Measurements from ENCODE around the gene SFMBT1.

SFMBT1 gene

DNA sequence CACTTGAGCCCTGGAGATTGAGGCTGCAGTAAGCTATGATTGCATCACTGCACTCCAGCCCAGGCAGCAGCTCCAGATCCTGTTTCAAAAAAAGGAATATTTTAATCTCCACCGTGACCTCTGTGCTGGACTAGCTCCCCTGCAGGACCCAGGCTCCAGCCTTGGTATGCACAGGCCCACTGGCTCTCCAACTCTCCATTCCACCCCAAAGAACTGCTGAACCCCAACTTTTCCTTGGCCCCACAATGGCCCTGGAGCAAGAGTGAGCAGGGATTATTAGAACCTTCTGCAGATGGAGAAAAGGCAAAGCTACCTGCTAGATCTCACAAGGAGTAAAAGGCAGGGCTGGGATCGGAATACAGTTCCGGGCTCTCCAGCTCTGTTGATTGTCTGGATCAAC, 32.8 kb upstream of the SFMBT1 start:
- Mint-ChIP-seq H3K27me3 (no peaks in the 10 kb centered on the region), H3K36me3 (peaks cover 5% of the 10 kb centered on the region), H3K27ac (no peak overlapping the region), H3K9me3 (no peaks in the 10 kb centered on the region), H3K4me3 (no peak overlapping the region), H3K4me1 (peaks cover 1% of the 10 kb centered on the region)
- ATAC-seq = no peak

DNA sequence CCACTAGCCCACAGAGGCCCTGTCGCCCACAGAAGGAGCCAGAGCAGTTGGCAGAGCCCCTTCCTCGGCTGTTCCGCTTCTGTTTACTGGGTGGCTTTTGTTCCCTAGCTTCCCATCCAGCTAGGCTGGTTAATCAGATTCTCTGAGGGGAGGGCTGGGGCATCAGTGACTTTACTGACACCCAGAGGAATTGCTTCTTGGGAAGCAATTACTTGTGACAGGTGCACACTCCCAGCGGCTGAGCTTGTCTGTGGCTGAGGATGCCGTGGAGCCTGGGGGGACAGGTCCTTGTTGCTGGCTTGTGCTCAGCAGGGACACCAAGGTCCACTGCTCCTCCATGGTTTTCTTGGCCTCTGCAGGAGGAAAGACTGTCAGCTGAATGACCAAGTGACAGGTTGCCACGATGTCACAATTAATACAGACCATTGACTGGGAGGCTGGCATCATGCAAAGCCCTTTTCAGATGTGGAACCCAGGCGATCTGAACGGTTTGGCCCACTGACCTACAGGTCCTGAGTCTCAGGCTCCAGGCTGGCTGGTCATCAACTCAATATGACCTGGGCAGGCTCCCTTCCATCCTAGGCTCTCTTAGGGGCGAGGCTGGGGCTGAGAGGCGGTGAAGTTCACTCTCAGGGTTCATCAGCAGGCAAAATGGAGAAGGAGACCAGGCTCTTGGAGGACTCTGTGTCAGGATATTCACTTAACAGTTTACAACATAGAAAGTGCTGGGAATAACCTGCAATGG, 31.8 kb upstream of the SFMBT1 start:
- Mint-ChIP-seq H3K36me3 (peaks cover 5% of the 10 kb centered on the region), H3K27ac (no peak overlapping the region), H3K4me1 (peaks cover 11% of the 10 kb centered on the region), H3K27me3 (no peaks in the 10 kb centered on the region), H3K9me3 (no peaks in the 10 kb centered on the region), H3K4me3 (no peak overlapping the region)
- no peak for ATAC-seq

DNA sequence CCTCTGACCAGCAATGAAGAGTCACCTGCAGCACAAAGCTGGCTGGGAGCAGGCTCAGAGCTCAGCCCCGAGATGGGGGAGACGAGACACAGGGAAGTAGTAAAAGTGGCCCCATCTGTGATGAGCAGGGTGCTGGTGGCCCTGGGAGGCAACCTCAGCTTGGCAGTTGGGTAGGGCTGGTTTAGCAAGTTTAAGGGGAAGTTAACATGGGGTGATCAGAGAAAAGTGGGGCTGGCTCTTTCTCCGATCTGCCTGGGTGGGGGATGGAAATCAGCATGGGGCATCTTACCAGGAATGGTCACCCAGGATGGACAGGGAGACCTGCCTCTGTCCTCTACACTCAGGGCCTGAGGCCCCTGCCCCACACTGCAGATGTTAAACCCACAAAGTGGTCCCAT, 29.9 kb upstream of the SFMBT1 start:
- no peak for ATAC-seq
- Mint-ChIP-seq H3K9me3 (no peaks in the 10 kb centered on the region), H3K4me1 (peaks cover 16% of the 10 kb centered on the region), H3K4me3 (no peak overlapping the region), H3K27me3 (no peaks in the 10 kb centered on the region), H3K27ac (no peak overlapping the region), H3K36me3 (peaks cover 5% of the 10 kb centered on the region)

DNA sequence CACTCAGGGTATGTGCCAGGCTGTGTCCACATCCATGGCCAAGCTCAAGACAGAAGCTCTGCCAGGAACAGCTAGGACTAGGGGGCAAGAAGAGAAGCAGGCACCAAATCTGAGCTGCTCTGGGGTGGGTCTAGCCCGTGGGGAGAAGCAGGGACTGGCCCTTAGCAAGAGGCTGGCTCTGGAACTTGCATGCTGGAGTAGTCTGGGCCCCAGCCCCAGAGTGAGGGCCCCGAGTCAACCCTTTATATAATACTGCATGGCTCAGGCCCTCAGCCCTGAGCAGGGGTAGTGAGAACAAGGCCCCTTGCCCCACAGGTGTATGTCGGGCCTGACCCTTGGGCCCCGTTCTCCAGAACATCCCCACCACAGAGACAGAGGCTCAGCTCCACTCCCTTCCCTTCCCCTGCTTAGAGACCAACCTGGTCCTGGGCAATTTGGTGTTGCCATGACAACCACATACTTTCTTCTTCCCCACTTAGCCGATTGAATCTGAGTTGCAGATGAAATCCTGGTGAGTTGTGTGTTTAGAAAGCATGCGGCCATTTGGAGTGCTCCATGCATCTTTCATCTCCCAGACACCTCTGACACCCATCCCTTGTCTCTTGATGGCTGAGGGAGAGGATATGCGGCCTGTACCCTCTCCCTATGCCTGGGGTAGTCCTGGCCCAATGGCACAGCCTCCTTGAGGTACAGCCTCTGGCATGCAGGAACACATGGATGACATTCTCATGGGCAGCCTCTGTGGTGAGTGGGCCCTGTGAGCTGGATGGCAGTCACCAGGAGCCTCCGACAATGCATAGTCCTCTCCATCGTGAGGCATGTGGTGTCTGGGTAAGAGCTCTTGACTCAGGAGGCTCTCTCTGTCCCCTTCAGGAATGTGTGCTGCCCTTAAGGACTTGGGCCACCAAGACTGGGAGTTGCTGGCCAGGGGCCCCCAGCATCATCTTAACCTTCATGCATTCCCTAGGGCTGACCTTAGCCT, 29.2 kb upstream of the SFMBT1 start:
- ATAC-seq = no peak
- no peaks in the 10 kb centered on the region for H3K9me3 Mint-ChIP-seq
- no peaks in the 10 kb centered on the region for H3K27me3 Mint-ChIP-seq
- H3K36me3 Mint-ChIP-seq = peaks cover 5% of the 10 kb centered on the region
- H3K27ac Mint-ChIP-seq = peak overlapping the region; percentile 96
- no peak overlapping the region for H3K4me3 Mint-ChIP-seq
- peaks cover 16% of the 10 kb centered on the region for H3K4me1 Mint-ChIP-seq

DNA sequence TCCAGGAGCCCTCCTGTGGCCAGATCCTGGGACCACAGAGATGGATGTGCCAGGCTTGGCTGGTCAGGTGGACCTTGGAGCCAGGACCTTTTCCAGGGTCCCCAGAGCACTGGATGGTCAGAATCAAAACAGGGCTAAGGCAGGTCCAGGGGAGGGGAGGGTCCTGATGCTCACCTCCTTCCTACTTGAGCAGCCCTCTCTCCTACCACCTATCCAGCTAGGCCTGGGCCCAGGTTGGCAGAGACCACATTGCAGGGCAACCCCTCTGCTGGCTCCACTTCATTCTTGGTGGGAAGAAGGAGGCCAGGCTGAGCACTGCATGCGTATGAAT, 28.5 kb upstream of the SFMBT1 start:
- H3K4me3 Mint-ChIP-seq = peak overlapping the region; percentile 25
- peaks cover 16% of the 10 kb centered on the region for H3K4me1 Mint-ChIP-seq
- H3K36me3 Mint-ChIP-seq = peaks cover 5% of the 10 kb centered on the region
- H3K27me3 Mint-ChIP-seq = no peaks in the 10 kb centered on the region
- H3K27ac Mint-ChIP-seq = peak overlapping the region; percentile 96
- no peaks in the 10 kb centered on the region for H3K9me3 Mint-ChIP-seq
- ATAC-seq = no peak

DNA sequence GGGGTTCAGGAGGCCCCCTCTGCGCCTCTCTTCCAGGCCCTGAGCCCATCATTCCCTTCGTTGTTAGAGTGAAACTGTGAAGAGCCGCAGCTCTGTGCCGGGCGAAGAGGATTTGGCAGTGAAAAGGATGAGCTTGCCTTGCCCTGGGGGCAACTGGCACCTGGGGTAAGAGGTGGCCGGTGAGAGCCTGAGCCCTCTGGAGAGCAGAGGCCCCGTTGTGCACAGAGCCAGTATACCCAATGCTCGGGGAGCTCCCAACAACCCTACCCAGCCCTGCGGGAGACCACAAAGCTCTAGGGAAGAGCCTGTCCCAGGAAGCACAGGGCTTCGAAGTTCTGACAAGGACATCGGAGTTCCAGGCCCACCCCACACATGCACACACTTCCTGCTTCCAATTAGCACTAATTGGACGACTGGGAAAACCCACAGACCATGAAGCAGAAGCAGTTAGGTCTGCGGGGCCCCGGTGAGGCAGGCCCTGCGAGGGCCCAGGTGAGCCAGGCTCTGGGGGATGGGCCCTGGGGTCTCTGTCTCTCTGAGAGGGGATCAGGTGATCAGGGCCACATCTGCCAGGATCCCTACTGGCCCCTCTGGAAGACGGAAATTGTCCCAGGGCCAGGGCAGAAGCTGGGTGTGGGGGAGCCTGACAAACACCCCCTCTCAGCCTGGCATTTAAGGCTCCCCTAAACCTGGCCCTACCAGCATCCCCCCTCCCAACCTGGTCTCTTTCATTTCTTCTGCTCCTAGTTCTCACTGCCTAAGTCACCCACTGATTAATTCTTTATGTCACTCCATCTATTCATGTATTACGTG, 27.9 kb upstream of the SFMBT1 start:
- ATAC-seq = no peak
- Mint-ChIP-seq H3K36me3 (peaks cover 5% of the 10 kb centered on the region), H3K4me1 (peaks cover 16% of the 10 kb centered on the region), H3K9me3 (no peaks in the 10 kb centered on the region), H3K27ac (peak overlapping the region; percentile 96), H3K4me3 (peak overlapping the region; percentile 93), H3K27me3 (no peaks in the 10 kb centered on the region)

DNA sequence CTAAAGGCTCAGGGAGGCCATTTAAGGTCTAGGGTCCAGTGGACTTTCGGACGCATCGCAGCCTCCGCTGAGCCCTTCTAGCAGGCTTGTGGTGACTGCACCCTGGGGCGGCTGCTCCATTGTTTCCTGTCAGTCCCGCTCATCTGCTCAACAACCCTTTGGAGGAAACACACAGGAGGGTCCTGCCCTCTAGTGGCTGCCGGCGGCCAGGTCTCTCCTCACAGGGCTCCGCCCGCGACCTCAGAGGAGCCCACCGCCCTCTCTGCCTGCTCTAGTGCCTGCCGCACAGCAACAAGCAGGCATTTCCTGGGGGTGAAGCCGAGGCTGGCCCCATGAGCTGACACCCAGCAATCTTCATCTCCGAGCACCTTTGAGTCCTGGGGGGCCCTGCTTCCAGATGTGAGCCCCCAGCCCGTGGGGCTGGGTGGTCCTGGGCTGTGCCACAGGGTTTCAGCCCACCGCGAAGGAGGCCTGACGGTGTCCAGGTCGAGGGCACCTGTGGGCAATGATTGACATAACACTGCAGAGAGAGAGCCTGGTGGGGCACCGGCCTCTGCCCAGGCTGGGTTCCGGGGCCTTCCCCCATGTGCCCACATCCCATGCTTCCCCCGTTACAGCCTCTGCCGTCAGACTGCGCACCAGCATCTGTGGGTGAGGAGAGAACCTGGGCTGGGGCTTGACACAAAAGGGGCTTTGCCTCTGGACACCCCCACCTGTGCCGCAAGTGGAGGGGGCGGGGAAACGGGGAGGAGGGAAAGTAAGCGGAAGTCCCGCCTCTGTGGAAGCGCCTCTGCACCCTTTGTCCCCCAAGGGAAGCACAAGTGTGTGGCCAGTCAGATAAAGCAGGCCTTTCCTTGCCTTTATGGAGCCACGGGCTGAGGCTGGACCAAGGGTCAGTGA, 27.0 kb upstream of the SFMBT1 start:
- H3K27me3 Mint-ChIP-seq = no peaks in the 10 kb centered on the region
- peak; percentile 93 for ATAC-seq
- H3K4me1 Mint-ChIP-seq = peaks cover 16% of the 10 kb centered on the region
- peak overlapping the region; percentile 93 for H3K4me3 Mint-ChIP-seq
- peaks cover 5% of the 10 kb centered on the region for H3K36me3 Mint-ChIP-seq
- no peaks in the 10 kb centered on the region for H3K9me3 Mint-ChIP-seq
- H3K27ac Mint-ChIP-seq = peak overlapping the region; percentile 96

DNA sequence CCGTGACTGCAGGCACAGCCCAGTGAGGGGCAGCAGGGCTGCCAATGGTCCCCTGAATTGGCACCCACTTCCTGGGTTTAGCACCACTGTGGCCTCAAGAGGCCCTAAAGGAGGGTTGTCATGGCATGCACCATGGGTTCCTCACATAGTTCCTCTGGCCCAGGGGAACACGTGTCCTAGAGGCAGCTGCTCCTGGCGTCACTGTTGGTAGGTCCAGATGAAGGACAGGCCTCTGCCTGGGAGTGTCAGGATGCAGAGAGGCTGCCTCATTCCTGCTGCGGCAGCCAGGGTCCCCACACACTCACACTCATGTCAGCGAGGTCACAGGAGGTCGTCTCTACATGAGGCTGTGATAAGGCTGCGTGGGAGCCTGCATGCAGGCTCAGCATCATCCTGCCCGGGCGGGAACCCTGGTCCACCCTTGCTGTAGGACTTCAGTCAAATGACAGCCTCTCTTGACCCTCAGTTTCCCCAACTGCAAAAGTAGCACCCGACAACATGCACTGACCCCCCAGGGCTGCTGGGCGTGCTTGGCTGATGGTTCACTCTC, 26.1 kb upstream of the SFMBT1 start:
- Mint-ChIP-seq H3K9me3 (no peaks in the 10 kb centered on the region), H3K27me3 (no peaks in the 10 kb centered on the region), H3K4me1 (peaks cover 16% of the 10 kb centered on the region), H3K27ac (peak overlapping the region; percentile 96), H3K36me3 (peaks cover 5% of the 10 kb centered on the region), H3K4me3 (no peak overlapping the region)
- no peak for ATAC-seq

DNA sequence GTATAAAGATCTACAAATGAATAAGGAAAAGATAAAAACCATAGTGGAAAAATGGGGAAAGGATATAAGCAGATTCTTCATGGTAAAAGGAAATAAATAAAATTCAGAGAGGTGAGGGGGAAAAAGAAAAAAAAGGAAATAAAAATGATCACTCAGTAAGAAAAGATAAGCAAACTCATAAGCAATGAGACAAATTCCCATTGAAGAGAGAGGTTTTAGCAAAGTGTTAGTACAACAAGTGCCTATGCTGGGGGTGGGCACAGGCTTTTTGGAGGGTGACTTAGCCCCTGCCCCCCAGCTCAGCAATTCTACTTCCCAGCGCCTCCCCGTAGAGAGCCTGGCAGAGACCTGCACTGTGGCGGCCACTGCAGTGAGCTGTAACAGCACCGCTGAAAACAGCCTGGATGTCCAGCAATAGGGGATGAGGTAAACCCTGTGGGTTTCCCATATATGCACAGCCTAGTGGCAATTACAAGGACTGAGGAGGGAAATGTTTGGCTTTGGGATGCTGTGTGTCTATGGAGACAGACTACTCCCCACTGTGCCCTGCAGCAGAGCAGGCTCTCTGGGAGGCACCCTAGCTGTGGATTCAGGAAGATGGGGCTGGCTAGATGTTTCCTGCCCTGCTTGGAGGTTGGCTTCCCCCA, 23.7 kb upstream of the SFMBT1 start:
- Mint-ChIP-seq H3K36me3 (no peaks in the 10 kb centered on the region), H3K27me3 (peaks cover 15% of the 10 kb centered on the region), H3K9me3 (no peaks in the 10 kb centered on the region), H3K4me3 (no peak overlapping the region), H3K4me1 (peaks cover 16% of the 10 kb centered on the region), H3K27ac (no peak overlapping the region)
- ATAC-seq = no peak

DNA sequence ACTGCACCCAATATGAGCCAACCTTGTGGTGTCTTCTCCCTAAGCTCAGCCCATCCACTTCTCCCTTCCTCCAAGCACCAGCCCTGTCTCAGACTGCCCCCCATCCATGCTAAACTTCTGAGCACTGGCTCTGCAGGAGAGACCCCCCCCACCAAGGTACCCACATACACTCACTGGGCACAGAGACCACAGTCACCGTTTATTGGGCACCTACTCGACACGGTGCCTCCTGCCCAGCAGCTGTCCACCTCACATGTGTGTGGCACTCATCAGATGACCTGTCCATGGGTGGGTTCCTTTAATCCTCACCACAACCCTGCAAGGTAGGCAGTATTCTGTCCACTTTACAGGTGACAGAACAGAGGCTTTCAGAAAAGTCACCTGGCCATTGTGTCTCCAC, 22.3 kb upstream of the SFMBT1 start:
- no peaks in the 10 kb centered on the region for H3K9me3 Mint-ChIP-seq
- H3K4me3 Mint-ChIP-seq = no peak overlapping the region
- H3K36me3 Mint-ChIP-seq = no peaks in the 10 kb centered on the region
- ATAC-seq = no peak
- H3K27ac Mint-ChIP-seq = no peak overlapping the region
- H3K27me3 Mint-ChIP-seq = peaks cover 20% of the 10 kb centered on the region
- H3K4me1 Mint-ChIP-seq = peaks cover 10% of the 10 kb centered on the region

DNA sequence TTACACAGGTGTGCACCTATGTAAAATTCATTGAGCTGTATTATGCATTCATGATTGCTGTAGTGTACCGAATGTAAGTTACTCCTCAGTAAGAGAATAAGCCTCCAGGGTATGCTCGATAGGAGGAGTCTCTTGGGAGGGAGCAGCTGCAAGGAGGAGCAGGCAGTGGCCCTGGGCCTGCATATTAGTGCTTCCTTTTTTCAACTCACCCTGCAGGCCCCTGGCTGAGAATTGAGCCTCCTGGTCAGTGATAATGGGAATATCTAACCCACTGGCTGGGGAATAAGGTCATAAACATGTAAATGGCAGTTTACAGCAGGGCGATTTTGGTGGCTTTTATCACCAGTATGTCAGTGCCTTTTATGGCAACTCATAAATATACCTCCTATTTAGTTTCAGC, 21.7 kb upstream of the SFMBT1 start:
- H3K27me3 Mint-ChIP-seq = peaks cover 20% of the 10 kb centered on the region
- H3K27ac Mint-ChIP-seq = no peak overlapping the region
- no peaks in the 10 kb centered on the region for H3K36me3 Mint-ChIP-seq
- no peaks in the 10 kb centered on the region for H3K9me3 Mint-ChIP-seq
- H3K4me3 Mint-ChIP-seq = no peak overlapping the region
- ATAC-seq = no peak
- H3K4me1 Mint-ChIP-seq = peaks cover 4% of the 10 kb centered on the region

DNA sequence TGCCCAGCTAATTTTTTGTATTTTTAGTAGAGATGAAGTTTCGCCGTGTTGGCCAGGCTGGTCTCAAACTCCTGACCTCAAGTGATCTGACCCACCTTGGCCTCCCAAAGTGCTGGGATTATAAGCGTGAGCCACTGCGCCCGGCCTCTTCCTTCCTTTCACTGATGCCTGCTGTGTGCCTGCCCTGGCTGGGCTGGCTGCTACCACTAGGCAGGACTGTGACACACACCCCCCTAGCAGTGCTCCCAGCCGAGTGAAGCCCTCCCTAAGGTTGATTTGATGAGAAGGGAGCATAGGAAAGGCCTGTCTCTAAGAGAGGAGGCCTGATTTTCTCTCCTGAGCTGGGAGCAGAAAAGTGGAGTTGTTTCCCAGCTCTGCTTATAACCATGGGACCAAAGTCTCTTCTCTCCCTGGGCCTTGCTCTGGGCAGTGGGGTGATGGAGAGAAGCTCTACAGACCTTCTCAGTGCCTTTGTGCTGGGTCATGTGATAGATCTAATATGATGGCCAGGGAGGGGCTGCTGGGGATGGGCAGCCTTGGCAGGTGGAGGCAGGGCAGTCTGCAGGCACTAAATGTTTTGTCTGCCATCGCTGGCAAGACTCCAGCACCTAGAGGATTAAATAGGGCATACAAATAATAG, 20.1 kb upstream of the SFMBT1 start:
- Mint-ChIP-seq H3K4me3 (no peak overlapping the region), H3K27me3 (peaks cover 20% of the 10 kb centered on the region), H3K36me3 (no peaks in the 10 kb centered on the region), H3K9me3 (no peaks in the 10 kb centered on the region), H3K4me1 (no peaks in the 10 kb centered on the region), H3K27ac (no peak overlapping the region)
- no peak for ATAC-seq

DNA sequence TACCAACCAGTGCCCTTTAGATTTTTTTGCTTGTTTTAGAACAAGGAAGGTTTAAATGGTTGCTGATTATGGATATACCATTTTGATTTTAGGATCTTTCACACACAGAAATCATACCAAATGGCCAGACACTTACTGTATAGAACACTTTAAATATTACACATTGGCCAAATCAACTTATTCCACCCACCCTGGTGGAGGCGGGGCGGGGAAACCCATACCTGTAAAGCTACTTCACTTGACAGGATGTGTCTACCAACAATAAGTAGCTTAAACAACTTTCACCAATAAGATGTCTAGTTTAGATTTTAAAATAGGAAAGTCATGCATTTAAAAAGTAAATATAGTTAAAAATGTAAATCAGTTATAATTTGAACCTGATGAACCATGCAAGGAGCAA, 17.0 kb upstream of the SFMBT1 start:
- H3K27ac Mint-ChIP-seq = no peak overlapping the region
- H3K9me3 Mint-ChIP-seq = no peaks in the 10 kb centered on the region
- no peak for ATAC-seq
- H3K4me1 Mint-ChIP-seq = no peaks in the 10 kb centered on the region
- no peaks in the 10 kb centered on the region for H3K36me3 Mint-ChIP-seq
- H3K27me3 Mint-ChIP-seq = peaks cover 20% of the 10 kb centered on the region
- H3K4me3 Mint-ChIP-seq = no peak overlapping the region

Measured in stimulated activated memory B cell treated with anti-CD40 and anti-IgM and Interleukin-4, amounts not matched to agents 10 μg/mL and 1 μg/mL and 100 μg/mL, for 72 hours (primary cell).